NB4 (cell line): ENCODE data around the gene LSAMP.

Experiments used
- CTCF ChIP-seq: IDR thresholded peaks from one replicate; pipeline ENCODE4 v1.5.1; 2012; ENCODE audit warnings: low read depth, low read length
- POLR2A ChIP-seq: IDR thresholded peaks from 2 replicates; pipeline ENCODE4 v1.6.1; 2011; ENCODE audit warnings: mild to moderate bottlenecking; ENCODE audit not compliant: insufficient read length; ENCODE audit errors: extremely low read depth

- no peak for TF ChIP-seq CTCF
- no peak for TF ChIP-seq POLR2A
Observed at GRCh38 chr3:115999613-116000012, 445.7 kb downstream of the LSAMP start.
